ENCODE measurements around the gene CSNK1D. TPM values are rescaled to one million over a fixed set of nuclear protein-coding genes. Genes with fewer than 3 reads are reported as not detected.

The CSNK1D gene
- total and polyA plus RNA-seq, 10 of the 15 experiments (the other 5 are each of a cell fraction or from before 2014, with no cell fraction given): 5.7 to 105 (median 58.1) TPM

DNA sequence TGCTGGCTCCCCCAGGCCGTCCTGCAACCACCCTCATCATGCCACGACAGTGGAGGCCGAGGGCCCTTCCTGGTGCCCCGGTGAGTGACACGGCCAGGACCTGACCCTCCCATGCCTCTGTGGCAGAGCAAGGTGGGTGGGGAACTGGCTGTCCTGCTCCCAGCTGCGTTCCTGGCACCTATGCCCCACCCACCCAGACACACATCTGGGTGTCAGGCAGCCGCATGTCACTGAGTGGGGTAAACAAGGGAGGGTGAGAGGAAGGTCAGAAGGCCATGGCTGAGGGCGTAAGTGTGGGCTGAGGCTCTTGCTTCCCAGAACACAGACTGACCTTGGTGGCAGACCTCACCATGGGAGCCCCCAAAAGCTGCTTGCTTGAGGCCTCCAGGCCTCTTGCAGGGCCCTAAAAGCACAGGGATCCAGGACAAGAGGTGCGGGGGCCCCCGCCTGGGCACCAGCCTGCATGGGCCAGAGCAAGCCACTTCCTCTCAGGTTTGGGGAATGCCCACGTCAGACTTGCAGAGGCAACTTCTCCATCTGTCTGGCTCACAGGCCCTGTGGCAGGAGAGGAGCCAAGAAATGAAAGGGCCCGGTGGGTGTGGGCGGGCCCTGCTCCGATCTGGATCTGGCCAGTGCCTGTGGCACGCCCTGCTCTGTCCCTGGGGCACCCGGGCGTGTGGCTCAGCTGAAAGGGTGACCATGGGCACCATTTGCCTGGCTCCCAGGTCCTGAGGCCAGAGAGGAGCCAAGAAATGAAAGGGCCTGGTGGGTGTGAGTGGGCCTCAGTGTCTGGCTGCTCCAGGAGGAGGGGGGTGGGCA lies 57.0 kb downstream of the CSNK1D start (continued):
- TF ChIP-seq, protein P1, sequence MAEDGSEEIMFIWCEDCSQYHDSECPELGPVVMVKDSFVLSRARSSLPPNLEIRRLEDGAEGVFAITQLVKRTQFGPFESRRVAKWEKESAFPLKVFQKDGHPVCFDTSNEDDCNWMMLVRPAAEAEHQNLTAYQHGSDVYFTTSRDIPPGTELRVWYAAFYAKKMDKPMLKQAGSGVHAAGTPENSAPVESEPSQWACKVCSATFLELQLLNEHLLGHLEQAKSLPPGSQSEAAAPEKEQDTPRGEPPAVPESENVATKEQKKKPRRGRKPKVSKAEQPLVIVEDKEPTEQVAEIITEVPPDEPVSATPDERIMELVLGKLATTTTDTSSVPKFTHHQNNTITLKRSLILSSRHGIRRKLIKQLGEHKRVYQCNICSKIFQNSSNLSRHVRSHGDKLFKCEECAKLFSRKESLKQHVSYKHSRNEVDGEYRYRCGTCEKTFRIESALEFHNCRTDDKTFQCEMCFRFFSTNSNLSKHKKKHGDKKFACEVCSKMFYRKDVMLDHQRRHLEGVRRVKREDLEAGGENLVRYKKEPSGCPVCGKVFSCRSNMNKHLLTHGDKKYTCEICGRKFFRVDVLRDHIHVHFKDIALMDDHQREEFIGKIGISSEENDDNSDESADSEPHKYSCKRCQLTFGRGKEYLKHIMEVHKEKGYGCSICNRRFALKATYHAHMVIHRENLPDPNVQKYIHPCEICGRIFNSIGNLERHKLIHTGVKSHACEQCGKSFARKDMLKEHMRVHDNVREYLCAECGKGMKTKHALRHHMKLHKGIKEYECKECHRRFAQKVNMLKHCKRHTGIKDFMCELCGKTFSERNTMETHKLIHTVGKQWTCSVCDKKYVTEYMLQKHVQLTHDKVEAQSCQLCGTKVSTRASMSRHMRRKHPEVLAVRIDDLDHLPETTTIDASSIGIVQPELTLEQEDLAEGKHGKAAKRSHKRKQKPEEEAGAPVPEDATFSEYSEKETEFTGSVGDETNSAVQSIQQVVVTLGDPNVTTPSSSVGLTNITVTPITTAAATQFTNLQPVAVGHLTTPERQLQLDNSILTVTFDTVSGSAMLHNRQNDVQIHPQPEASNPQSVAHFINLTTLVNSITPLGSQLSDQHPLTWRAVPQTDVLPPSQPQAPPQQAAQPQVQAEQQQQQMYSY (CRISPR knock-in tag; IDR thresholded peaks at IDR 0.05): no peak
- TF ChIP-seq SREBF2 (IDR thresholded peaks at IDR 0.05; ENCODE audit: low read length) (no peak), ETV6 (conservative IDR thresholded peaks at IDR 0.05 in 1 of 2, IDR thresholded peaks at IDR 0.05 in 1 of 2; ENCODE audit: borderline replicate concordance in 1 of 2, low read depth in 1 of 2) (no peak), TARDBP (IDR thresholded peaks at IDR 0.05; ENCODE audit: borderline replicate concordance) (no peak), LARP7 (IDR thresholded peaks at IDR 0.05) (no peak), MTA3 (IDR thresholded peaks at IDR 0.05; ENCODE audit: borderline replicate concordance, low read length) (no peak; the same call in 1 of the 2 replicates), HDAC6 (IDR thresholded peaks at IDR 0.05; ENCODE audit: unreplicated experiment) (no peak), SUPT20H (IDR thresholded peaks at IDR 0.05; ENCODE audit: borderline replicate concordance, control insufficient read depth, low read depth, low read length) (no peak), NFYA (IDR thresholded peaks at IDR 0.05; ENCODE audit: borderline replicate concordance, low read depth, low read length) (no peak), ATF7 (IDR thresholded peaks at IDR 0.05; ENCODE audit: low read depth) (no peak; the same call in 1 of the 2 replicates), SMAD1 (IDR thresholded peaks at IDR 0.05; ENCODE audit: low read depth, partially characterized antibody) (no peak)
- TF ChIP-seq, protein P2, sequence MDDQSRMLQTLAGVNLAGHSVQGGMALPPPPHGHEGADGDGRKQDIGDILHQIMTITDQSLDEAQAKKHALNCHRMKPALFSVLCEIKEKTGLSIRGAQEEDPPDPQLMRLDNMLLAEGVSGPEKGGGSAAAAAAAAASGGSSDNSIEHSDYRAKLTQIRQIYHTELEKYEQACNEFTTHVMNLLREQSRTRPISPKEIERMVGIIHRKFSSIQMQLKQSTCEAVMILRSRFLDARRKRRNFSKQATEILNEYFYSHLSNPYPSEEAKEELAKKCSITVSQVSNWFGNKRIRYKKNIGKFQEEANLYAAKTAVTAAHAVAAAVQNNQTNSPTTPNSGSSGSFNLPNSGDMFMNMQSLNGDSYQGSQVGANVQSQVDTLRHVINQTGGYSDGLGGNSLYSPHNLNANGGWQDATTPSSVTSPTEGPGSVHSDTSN (IDR thresholded peaks at IDR 0.05; ENCODE audit: insufficient replicate concordance, low read depth, low read length): no peak
- TF ChIP-seq, protein P3, sequence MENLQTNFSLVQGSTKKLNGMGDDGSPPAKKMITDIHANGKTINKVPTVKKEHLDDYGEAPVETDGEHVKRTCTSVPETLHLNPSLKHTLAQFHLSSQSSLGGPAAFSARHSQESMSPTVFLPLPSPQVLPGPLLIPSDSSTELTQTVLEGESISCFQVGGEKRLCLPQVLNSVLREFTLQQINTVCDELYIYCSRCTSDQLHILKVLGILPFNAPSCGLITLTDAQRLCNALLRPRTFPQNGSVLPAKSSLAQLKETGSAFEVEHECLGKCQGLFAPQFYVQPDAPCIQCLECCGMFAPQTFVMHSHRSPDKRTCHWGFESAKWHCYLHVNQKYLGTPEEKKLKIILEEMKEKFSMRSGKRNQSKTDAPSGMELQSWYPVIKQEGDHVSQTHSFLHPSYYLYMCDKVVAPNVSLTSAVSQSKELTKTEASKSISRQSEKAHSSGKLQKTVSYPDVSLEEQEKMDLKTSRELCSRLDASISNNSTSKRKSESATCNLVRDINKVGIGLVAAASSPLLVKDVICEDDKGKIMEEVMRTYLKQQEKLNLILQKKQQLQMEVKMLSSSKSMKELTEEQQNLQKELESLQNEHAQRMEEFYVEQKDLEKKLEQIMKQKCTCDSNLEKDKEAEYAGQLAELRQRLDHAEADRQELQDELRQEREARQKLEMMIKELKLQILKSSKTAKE (IDR thresholded peaks at IDR 0.05; ENCODE audit: low read depth, poor library complexity, severe bottlenecking): no peak
- TF ChIP-seq, protein P4, sequence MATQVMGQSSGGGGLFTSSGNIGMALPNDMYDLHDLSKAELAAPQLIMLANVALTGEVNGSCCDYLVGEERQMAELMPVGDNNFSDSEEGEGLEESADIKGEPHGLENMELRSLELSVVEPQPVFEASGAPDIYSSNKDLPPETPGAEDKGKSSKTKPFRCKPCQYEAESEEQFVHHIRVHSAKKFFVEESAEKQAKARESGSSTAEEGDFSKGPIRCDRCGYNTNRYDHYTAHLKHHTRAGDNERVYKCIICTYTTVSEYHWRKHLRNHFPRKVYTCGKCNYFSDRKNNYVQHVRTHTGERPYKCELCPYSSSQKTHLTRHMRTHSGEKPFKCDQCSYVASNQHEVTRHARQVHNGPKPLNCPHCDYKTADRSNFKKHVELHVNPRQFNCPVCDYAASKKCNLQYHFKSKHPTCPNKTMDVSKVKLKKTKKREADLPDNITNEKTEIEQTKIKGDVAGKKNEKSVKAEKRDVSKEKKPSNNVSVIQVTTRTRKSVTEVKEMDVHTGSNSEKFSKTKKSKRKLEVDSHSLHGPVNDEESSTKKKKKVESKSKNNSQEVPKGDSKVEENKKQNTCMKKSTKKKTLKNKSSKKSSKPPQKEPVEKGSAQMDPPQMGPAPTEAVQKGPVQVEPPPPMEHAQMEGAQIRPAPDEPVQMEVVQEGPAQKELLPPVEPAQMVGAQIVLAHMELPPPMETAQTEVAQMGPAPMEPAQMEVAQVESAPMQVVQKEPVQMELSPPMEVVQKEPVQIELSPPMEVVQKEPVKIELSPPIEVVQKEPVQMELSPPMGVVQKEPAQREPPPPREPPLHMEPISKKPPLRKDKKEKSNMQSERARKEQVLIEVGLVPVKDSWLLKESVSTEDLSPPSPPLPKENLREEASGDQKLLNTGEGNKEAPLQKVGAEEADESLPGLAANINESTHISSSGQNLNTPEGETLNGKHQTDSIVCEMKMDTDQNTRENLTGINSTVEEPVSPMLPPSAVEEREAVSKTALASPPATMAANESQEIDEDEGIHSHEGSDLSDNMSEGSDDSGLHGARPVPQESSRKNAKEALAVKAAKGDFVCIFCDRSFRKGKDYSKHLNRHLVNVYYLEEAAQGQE (IDR thresholded peaks at IDR 0.05; ENCODE audit: low read depth, low read length): no peak
- TF ChIP-seq, protein P5, sequence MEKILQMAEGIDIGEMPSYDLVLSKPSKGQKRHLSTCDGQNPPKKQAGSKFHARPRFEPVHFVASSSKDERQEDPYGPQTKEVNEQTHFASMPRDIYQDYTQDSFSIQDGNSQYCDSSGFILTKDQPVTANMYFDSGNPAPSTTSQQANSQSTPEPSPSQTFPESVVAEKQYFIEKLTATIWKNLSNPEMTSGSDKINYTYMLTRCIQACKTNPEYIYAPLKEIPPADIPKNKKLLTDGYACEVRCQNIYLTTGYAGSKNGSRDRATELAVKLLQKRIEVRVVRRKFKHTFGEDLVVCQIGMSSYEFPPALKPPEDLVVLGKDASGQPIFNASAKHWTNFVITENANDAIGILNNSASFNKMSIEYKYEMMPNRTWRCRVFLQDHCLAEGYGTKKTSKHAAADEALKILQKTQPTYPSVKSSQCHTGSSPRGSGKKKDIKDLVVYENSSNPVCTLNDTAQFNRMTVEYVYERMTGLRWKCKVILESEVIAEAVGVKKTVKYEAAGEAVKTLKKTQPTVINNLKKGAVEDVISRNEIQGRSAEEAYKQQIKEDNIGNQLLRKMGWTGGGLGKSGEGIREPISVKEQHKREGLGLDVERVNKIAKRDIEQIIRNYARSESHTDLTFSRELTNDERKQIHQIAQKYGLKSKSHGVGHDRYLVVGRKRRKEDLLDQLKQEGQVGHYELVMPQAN (conservative IDR thresholded peaks at IDR 0.05): no peak

Data from GM12878 (cell line).